Measurements from ENCODE around the gene MAPK14. TPM values are rescaled to one million over a fixed set of nuclear protein-coding genes. Genes with fewer than 3 reads are reported as not detected.

MAPK14 gene
- total and polyA plus RNA-seq, 5 donors from 2014 or later, result 44.6 to 65.0 (median 53.8) TPM

DNA sequence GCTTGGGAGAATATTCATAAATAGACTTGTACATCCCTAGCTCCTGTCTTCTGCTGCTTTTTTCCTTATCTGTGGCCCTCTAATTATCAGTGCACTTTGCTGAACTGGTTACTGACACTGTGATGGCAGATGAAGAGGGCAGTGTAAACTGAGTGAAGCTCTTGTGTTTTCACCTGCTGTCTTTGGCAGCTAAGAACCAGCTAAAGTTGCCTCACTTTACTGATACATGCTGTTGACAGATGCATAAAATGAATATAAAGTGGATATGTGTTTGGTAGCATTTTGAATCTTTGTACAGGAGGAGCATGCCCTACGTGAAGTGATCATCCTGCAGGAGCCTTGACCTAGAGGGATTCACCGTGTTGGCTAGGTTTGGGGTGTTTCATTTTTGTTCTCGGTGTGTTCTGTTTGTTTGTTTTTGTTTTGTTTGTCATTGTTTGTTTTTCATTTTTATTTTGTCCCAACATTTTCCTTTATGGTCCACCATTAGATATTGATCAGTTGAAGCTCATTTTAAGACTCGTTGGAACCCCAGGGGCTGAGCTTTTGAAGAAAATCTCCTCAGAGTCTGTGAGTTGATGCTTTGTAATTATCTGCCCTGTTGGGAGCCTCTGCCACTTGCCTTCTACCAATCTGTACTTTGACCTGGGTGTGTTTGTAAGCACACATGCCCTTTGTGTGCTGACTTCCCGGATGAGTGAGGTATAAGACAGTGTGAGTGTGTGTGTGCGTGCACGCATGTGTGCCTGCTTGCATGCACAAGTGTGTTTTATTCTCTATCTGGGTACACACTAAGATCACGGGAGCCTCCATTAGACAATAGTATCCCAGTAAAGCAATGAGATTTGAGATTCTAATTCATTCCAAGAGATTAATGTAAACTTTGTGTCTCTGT is 68.1 kb downstream of the MAPK14 start:
- ATAC-seq (ENCODE audit: low read depth in 2 of 2) (peak in 1 of 2 donors; percentile 3), DNase-seq (no peak)
- Mint-ChIP-seq H3K4me1 (peaks cover 19 to 47% (median 30%) of the 10 kb centered on the region in 4 donors), H3K4me3 (no peak overlapping the region), H3K36me3 (peaks cover 27% of the 10 kb centered on the region), H3K27me3 (no peaks in the 10 kb centered on the region), H3K9me3 (no peaks in the 10 kb centered on the region), H3K27ac (peak overlapping the region in 2 of 3 donors; percentile 69 to 73)
- Histone ChIP-seq H3K4me3 (ENCODE audit: low read depth, low read length) (no peak overlapping the region), H3K27ac (ENCODE audit: insufficient read depth, low read length, poor library complexity, severe bottlenecking) (peak overlapping the region; percentile 48), H3K9me3 (ENCODE audit: control insufficient read depth in 2 of 2, low read length in 2 of 2) (no peaks in the 10 kb centered on the region), H3K4me1 (ENCODE audit: control insufficient read depth, insufficient read depth, low read length, poor library complexity, severe bottlenecking) (peaks cover 35% of the 10 kb centered on the region), H3K27me3 (ENCODE audit: control insufficient read depth, insufficient read depth, low read length) (no peaks in the 10 kb centered on the region), H3K36me3 (ENCODE audit: control insufficient read depth, insufficient read depth, low read length) (peaks cover 25% of the 10 kb centered on the region)

DNA sequence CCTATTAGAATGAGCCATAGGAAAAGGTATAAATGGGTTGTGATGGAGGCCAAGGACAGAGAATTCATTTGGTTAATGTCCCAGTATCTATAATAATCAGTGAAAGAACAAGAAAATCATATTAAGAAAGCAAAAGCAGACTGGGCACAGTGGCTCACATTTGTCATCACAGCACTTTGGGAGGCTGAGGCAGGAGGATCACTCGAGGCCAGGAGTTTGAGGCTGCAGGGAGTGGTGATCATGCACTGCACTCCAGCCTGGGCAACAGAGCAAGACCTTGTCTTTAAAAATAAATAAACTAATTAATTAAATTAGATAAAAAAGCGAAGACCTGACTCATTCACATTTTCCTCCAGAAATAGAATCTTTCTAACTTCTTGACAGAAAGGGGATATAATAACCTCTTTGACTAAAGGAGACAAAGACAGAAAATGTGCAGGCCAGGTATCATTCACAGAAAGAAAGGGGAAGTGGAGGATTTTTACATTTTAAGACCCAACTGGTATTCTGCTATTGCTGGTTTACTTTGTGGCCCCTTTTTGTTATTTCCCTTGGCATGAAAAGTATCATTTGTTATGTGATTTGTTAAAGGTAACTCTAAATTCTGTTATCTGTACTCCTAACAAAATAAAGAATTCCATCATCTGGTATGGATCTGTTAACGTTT is 70.8 kb downstream of the MAPK14 start:
- H3K9me3 Mint-ChIP-seq, result no peaks in the 10 kb centered on the region
- H3K4me3 Mint-ChIP-seq, result peak overlapping the region in 1 of 4 donors; percentile 28
- H3K27me3 Mint-ChIP-seq, result no peaks in the 10 kb centered on the region
- Histone ChIP-seq H3K27me3 (ENCODE audit: control insufficient read depth, insufficient read depth, low read length) (no peaks in the 10 kb centered on the region), H3K36me3 (ENCODE audit: control insufficient read depth, insufficient read depth, low read length) (peaks cover 20% of the 10 kb centered on the region), H3K4me3 (ENCODE audit: low read depth, low read length) (no peak overlapping the region), H3K9me3 (ENCODE audit: control insufficient read depth in 2 of 2, low read length in 2 of 2) (no peaks in the 10 kb centered on the region), H3K4me1 (ENCODE audit: control insufficient read depth, insufficient read depth, low read length, poor library complexity, severe bottlenecking) (peaks cover 40% of the 10 kb centered on the region), H3K27ac (ENCODE audit: insufficient read depth, low read length, poor library complexity, severe bottlenecking) (peak overlapping the region; percentile 53)
- H3K4me1 Mint-ChIP-seq, result peaks cover 19 to 57% (median 38%) of the 10 kb centered on the region in 4 donors
- ATAC-seq (ENCODE audit: low read depth in 2 of 2), result no peak
- H3K36me3 Mint-ChIP-seq, result peaks cover 20% of the 10 kb centered on the region
- peak overlapping the region in 2 of 3 donors; percentile 95 to 96 for H3K27ac Mint-ChIP-seq
- DNase-seq, result no peak

DNA sequence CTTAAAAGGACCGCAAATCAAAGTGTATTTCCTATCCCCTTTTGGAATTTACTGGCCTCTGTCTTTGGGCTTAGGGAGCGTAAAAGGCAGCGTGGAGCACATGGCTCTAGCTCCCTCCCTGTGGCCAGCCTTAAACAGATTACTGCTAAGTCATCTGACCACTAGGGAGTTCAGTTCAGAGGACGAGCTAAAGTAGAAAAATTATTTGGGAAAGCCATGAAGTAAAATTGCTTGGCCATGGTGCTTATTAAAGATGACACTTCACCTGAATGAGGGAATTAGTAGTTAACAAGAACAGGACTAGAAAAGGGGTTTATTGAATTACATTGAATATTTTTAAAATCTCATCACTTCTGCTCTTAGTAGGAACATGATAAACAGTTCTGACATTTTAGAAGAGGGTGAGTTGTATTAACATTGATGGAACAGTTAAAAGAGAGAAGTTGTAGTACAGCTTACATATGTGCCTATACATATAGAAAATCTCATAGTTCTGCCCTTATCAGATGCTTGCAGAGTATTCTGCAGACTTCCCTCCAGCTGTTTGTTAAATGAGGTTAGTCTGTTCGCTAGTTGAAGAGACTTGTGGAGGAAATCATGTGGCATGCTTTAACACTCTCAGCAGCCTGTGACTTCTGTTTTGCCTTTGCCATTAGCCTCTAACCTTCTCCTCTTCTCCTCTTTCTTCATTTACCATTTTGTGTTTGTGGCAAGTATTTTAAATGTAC is 71.5 kb downstream of the MAPK14 start:
- no peaks in the 10 kb centered on the region for H3K27me3 Mint-ChIP-seq
- no peaks in the 10 kb centered on the region for H3K27me3 ChIP-seq (ENCODE audit: control insufficient read depth, insufficient read depth, low read length)
- H3K4me3 ChIP-seq (ENCODE audit: low read depth, low read length), result peak overlapping the region; percentile 16
- DNase-seq (peak in 1 of 3 donors; percentile 41), ATAC-seq (ENCODE audit: low read depth in 2 of 2) (peak; percentile 29 to 40)
- H3K9me3 ChIP-seq (ENCODE audit: control insufficient read depth in 2 of 2, low read length in 2 of 2), result no peaks in the 10 kb centered on the region
- peak overlapping the region; percentile 44 to 81 (median 57) for H3K4me3 Mint-ChIP-seq
- no peaks in the 10 kb centered on the region for H3K9me3 Mint-ChIP-seq
- peaks cover 19 to 61% (median 38%) of the 10 kb centered on the region in 4 donors for H3K4me1 Mint-ChIP-seq
- H3K36me3 Mint-ChIP-seq, result peaks cover 24% of the 10 kb centered on the region
- peak overlapping the region; percentile 53 for H3K27ac ChIP-seq (ENCODE audit: insufficient read depth, low read length, poor library complexity, severe bottlenecking)
- H3K36me3 ChIP-seq (ENCODE audit: control insufficient read depth, insufficient read depth, low read length), result peaks cover 27% of the 10 kb centered on the region
- peaks cover 40% of the 10 kb centered on the region for H3K4me1 ChIP-seq (ENCODE audit: control insufficient read depth, insufficient read depth, low read length, poor library complexity, severe bottlenecking)
- H3K27ac Mint-ChIP-seq, result peak overlapping the region; percentile 63 to 96 (median 91)

DNA sequence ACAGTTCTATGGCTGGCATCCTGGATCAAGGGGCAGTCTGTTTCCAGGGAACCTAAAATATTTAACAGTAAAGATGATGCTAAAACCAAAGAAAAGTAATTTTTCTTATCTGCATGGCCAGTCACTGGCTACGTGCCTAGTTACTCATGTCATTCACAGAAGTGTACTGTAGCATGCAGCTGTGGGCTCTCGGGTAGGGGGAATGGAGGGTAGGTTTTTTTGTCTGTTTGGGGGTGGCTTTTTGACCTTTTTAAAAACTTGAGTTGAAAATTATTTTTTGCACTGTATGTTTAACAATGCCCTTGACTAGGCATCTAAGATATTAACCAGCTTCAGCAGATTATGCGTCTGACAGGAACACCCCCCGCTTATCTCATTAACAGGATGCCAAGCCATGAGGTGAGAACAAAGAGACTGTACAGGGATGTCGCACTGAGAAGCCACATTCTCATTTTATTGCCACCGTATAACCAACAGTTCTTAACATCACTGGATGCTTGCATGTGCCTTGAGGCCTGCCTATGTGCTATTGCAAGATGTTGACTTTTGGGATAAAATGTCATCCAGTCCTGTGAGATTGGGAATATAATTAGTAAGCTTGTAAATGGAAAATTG is 72.4 kb downstream of the MAPK14 start:
- Mint-ChIP-seq H3K27me3 (no peaks in the 10 kb centered on the region), H3K4me3 (peak overlapping the region; percentile 22 to 81 (median 52)), H3K9me3 (no peaks in the 10 kb centered on the region), H3K4me1 (peaks cover 19 to 55% (median 33%) of the 10 kb centered on the region in 4 donors), H3K36me3 (peaks cover 25% of the 10 kb centered on the region), H3K27ac (peak overlapping the region; percentile 82 to 96 (median 91))
- peak overlapping the region; percentile 53 for H3K27ac ChIP-seq (ENCODE audit: insufficient read depth, low read length, poor library complexity, severe bottlenecking)
- peak in 2 of 3 donors; percentile 62 to 68 for DNase-seq
- peak; percentile 83 to 88 for ATAC-seq (ENCODE audit: low read depth in 2 of 2)
- peaks cover 29% of the 10 kb centered on the region for H3K36me3 ChIP-seq (ENCODE audit: control insufficient read depth, insufficient read depth, low read length)
- no peaks in the 10 kb centered on the region for H3K9me3 ChIP-seq (ENCODE audit: control insufficient read depth in 2 of 2, low read length in 2 of 2)
- H3K27me3 ChIP-seq (ENCODE audit: control insufficient read depth, insufficient read depth, low read length), result no peaks in the 10 kb centered on the region
- peaks cover 35% of the 10 kb centered on the region for H3K4me1 ChIP-seq (ENCODE audit: control insufficient read depth, insufficient read depth, low read length, poor library complexity, severe bottlenecking)
- peak overlapping the region; percentile 16 for H3K4me3 ChIP-seq (ENCODE audit: low read depth, low read length)

DNA sequence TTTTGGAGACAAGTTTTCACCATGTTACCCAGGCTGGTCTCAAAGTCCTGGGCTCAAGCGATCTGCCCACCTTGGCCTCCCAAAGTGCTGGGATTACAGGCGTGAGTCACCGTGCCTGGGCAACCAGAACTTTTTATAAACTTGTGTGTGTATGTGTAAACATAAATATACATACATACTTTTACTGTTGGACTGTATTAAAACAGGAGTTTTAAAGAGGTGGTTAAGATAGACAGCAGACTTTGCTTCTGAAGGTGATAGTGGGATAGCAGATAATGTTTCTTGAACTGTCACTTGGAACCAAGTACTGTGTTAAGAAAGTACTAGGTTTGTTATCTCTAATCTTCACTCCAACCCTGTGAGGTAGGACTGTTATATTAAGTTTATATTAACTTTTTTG is 74.1 kb downstream of the MAPK14 start:
- no peak overlapping the region for H3K27ac ChIP-seq (ENCODE audit: insufficient read depth, low read length, poor library complexity, severe bottlenecking)
- H3K27me3 ChIP-seq (ENCODE audit: control insufficient read depth, insufficient read depth, low read length), result no peaks in the 10 kb centered on the region
- Mint-ChIP-seq H3K27ac (peak overlapping the region in 1 of 3 donors; percentile 72), H3K9me3 (no peaks in the 10 kb centered on the region), H3K4me1 (peaks cover 19 to 44% (median 29%) of the 10 kb centered on the region in 4 donors), H3K27me3 (no peaks in the 10 kb centered on the region), H3K36me3 (peaks cover 20% of the 10 kb centered on the region), H3K4me3 (no peak overlapping the region)
- no peaks in the 10 kb centered on the region for H3K9me3 ChIP-seq (ENCODE audit: control insufficient read depth in 2 of 2, low read length in 2 of 2)
- DNase-seq, result no peak
- ATAC-seq (ENCODE audit: low read depth in 2 of 2), result no peak
- peaks cover 25% of the 10 kb centered on the region for H3K36me3 ChIP-seq (ENCODE audit: control insufficient read depth, insufficient read depth, low read length)
- H3K4me3 ChIP-seq (ENCODE audit: low read depth, low read length), result no peak overlapping the region
- H3K4me1 ChIP-seq (ENCODE audit: control insufficient read depth, insufficient read depth, low read length, poor library complexity, severe bottlenecking), result peaks cover 30% of the 10 kb centered on the region

DNA sequence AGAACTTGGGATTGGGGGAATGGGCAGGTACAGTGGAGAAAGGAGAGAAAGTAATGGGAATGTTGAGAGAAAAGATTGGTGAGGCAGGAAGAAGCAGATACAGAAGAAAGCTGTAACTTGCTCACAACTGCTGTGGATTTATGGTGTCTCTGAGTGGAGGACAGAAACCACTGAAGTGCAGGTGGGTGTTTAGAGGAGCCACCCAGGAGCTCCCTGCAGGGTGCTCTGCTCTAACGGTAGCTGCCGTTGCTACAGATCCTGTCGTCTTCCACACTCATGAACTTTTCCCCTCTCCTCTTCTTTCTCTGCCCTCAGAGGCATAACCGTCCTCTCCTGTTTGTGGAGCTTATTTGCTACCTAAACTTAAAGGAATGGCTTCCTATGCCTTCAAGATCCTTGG is 75.2 kb downstream of the MAPK14 start:
- Histone ChIP-seq H3K4me3 (ENCODE audit: low read depth, low read length) (no peak overlapping the region), H3K27ac (ENCODE audit: insufficient read depth, low read length, poor library complexity, severe bottlenecking) (no peak overlapping the region), H3K9me3 (ENCODE audit: control insufficient read depth in 2 of 2, low read length in 2 of 2) (no peaks in the 10 kb centered on the region), H3K36me3 (ENCODE audit: control insufficient read depth, insufficient read depth, low read length) (peaks cover 25% of the 10 kb centered on the region), H3K27me3 (ENCODE audit: control insufficient read depth, insufficient read depth, low read length) (no peaks in the 10 kb centered on the region), H3K4me1 (ENCODE audit: control insufficient read depth, insufficient read depth, low read length, poor library complexity, severe bottlenecking) (peaks cover 35% of the 10 kb centered on the region)
- ATAC-seq (ENCODE audit: low read depth in 2 of 2), result no peak
- DNase-seq, result no peak
- Mint-ChIP-seq H3K4me1 (peaks cover 19 to 50% (median 34%) of the 10 kb centered on the region in 4 donors), H3K27ac (peak overlapping the region in 2 of 3 donors; percentile 72 to 80), H3K36me3 (peaks cover 25% of the 10 kb centered on the region), H3K9me3 (no peaks in the 10 kb centered on the region), H3K27me3 (no peaks in the 10 kb centered on the region), H3K4me3 (no peak overlapping the region)

DNA sequence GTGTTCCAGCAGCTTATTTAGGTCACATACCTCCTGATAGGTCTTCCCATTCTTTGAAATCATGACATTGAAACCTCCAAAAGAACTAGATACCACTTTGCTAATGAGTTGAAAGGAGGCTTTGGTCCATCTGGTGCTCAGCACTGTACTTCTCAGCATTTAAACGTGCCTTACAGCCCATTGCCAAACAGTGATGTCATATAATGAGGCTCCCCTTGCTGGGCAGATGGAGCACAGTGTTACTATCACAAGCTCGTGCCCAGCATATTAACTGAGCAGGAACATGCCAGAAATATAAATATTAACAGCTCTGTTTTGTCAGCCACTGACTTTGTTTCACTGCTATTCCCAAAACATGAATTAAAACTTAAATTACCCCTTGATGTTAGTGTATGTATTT is 77.2 kb downstream of the MAPK14 start:
- Histone ChIP-seq H3K4me3 (ENCODE audit: low read depth, low read length) (no peak overlapping the region), H3K4me1 (ENCODE audit: control insufficient read depth, insufficient read depth, low read length, poor library complexity, severe bottlenecking) (peaks cover 39% of the 10 kb centered on the region), H3K27me3 (ENCODE audit: control insufficient read depth, insufficient read depth, low read length) (no peaks in the 10 kb centered on the region), H3K27ac (ENCODE audit: insufficient read depth, low read length, poor library complexity, severe bottlenecking) (no peak overlapping the region), H3K9me3 (ENCODE audit: control insufficient read depth in 2 of 2, low read length in 2 of 2) (no peaks in the 10 kb centered on the region), H3K36me3 (ENCODE audit: control insufficient read depth, insufficient read depth, low read length) (peaks cover 25% of the 10 kb centered on the region)
- DNase-seq (no peak), ATAC-seq (ENCODE audit: low read depth in 2 of 2) (no peak)
- Mint-ChIP-seq H3K36me3 (peaks cover 36% of the 10 kb centered on the region), H3K4me3 (no peak overlapping the region), H3K4me1 (peaks cover 16 to 54% (median 38%) of the 10 kb centered on the region in 4 donors), H3K9me3 (no peaks in the 10 kb centered on the region), H3K27me3 (no peaks in the 10 kb centered on the region), H3K27ac (peak overlapping the region in 1 of 3 donors; percentile 34)
